GM19452 (cell line): Measurements from ENCODE around the gene BORCS8.

Experiments used
- ATAC-seq: cut with Tn5 transposase; IDR thresholded peaks from one replicate; pipeline ENCODE4 v1.9.1; 2021; ENCODE audit not compliant: unreplicated experiment

Gene BORCS8

DNA sequence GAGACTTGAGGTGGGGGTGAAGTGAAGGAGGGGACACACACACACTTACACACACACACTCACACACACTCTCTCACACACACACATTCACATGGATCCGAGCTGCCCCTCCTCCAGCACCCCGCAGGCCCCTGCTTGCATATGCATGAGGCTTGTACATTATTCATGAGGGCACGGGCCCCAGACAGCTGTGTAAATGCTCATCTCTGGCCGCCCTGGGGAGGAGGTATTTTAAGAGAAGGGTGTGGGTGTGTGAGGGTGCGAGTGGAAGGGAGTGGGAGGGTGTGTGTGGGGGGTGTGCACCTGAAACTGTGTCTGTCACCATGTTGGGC, 22.2 kb upstream of the BORCS8 start:
- no peak for ATAC-seq

DNA sequence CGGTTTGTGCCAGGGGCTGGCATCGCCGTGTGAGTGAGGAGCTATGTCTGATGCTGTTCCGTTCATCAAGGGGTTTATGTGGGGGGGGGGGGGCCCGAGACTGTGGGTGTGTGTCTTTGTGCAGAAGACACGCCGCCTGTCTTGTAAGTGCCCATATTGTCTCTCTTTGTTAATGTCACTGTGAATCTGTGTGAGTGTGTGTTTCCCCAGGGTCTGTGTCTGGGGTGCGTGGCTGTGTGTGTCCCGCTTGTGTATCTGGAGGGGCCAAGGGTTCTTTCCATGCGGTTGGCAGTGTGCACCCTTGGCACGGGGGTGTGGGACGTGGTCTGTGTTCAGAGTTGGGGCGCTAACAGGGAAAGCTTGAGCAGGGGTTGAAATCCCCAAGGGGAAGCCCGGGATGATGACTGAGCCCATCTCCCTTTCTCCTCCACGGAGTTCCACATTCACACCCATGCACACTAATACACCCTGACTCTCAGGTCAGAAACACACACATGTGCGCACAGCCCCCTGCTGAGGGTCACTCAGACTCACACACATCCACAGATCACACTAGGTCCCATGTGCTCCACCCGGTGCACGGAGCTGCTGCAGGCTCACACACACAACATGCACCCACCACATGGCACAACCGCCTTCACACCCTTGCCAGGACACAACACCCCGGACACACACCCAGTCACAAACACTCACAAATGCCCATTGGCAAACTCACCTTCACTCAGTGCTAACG, 21.6 kb upstream of the BORCS8 start:
- no peak for ATAC-seq

DNA sequence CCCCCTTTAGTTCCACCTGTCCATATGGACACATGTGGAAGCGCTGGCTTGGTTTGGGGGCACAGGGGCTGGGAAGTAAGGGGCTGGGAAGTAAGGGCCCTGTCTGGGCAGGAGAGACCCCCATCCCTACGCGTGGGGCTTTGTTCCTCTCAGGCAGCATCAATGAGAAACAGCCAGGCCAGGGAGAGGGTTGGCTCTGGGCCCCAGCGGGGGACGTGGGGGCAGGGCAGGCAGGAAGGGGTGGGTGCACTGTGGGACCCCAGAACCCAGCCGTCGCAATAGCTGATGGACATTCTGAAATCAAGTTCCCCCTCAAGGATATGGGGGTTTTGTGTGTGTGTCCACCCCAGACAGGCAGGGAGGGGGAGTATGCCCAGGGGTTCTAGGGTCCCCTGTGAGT, 21.0 kb upstream of the BORCS8 start:
- no peak for ATAC-seq

DNA sequence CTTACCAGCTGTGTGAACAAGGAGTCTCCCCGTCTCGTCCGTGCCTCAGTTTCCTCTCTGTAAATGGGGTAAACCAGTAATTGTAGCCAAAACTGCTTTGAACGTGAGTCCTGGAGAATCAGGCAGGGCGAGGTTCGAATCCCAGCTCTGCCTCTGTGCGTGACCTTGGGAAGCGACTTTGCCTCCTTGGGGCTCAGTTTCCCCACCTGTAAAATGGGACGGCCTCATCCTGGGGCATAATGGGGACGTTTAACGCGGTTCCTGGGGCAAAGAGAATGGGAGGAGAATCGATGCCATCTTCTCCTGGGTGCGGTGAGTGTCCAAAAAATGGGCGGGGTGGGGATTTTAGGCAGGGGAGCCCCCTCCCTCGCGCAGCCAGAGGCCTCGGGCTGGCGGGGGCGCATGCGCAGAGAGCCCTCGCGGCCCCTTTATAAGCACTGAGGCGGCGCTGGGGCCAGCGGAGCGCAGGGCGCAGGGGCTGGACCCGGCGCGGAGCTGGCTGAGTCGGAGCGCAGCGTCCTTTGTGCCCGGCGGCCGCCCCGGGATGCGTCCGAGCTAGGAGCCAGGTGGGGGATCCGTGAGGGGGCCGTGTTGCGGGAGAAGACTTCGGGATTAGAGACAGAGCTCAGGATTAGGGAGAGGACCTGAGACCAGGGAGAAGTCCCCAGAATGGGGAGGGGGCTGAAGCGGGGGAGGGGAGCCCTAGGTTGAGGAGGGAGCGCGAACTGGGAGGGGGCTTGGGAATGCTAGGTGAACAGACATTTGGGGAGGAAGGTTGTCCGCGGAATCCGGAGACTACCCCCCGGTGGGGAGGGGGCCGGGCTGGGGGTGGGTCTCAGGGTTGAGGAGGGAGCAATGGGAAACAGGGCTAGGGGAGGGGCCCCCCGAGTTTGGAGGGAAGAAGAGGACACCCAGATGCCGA, 19.8 kb upstream of the BORCS8 start, which contains the start of gene NCAN:
Gene NCAN, plus strand, starts transcription at position 460 of the 922 bp plus-strand sequence. CDS start 4,996 bp downstream, outside the sequence.
- ATAC-seq, result no peak

DNA sequence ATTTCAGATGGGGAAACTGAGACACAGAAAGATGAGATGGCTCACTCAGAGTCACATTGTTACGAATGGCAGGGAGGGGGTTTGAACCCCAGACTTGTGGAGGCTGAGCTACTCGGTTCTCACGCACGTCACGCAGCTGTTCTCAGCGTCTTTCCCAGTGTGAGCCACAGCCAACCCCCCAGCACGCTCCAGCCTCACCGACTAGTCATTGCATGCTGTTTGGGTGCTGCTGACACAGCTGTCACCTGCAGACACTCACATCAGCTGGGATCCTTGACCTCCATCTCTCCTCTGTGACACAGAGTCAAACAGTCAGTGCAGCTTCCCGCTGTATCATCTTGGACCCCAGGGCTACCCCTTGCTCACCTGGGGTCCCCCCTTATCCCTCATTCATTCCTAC, 17.4 kb upstream of the BORCS8 start:
- no peak for ATAC-seq

DNA sequence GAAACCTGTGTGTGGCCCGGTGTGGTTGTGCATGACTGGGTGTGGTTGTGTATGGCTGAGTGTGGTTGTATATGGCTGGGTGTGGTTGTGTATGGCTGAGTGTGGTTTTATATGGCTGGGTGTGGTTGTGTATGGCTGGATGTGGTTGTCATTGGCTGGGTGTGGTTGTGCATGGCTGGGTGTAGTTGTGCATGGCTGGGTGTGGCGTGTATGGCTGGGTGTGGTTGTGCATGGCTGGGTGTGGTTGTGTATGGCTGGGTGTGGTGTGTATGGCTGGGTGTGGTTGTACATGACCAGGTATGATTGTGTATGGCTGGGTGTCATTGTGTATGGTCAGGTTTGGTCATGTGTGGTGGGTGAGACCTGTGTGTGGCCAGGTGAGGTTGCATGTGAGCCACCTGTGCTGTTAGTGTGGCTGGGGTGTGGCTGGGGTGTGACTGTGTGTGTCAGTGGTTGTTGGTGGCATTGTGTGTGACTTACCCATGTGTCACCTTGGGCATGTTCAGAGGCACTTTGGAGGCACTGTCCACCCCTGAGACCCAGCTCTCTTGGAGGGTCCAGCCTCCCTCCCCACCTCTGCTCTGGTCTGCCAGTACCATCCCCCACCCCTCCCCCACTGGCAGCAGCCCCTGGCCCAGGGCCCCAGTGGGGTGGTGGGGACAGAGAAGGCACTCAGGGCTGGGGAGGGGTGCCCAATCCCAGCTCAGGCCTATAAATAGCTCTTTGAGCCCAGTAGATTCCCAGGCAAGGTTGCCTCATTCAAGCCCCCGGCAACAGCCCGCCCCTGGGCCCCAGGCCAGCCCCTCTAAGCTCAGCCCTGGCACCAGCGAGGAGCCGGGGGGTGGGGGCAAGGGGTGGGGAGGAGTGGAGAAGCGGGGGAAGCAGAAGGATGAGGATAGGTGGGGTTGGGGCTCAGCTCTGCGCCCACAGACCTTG, 16.0 kb upstream of the BORCS8 start:
- ATAC-seq, result no peak

DNA sequence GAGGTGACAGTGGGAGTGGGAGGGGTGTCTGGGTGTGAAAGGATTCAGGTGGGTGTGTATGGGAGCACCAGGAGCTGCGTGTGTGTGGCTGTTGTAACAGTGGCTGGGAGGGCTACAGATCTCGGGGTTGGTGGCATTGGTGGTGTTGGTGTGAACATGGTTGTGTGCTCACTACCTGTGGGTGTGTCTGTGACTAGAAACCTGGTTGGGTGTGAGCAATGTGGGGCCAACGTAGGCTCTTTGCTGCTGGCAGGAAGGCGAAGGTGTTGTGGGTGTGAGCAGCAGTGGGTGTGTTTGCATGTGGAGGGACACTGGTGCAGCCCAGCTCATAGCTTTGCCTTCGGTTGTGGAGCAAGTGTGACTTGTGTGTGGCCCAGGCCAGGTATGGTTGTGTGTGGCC, 15.0 kb upstream of the BORCS8 start:
- ATAC-seq, result no peak

DNA sequence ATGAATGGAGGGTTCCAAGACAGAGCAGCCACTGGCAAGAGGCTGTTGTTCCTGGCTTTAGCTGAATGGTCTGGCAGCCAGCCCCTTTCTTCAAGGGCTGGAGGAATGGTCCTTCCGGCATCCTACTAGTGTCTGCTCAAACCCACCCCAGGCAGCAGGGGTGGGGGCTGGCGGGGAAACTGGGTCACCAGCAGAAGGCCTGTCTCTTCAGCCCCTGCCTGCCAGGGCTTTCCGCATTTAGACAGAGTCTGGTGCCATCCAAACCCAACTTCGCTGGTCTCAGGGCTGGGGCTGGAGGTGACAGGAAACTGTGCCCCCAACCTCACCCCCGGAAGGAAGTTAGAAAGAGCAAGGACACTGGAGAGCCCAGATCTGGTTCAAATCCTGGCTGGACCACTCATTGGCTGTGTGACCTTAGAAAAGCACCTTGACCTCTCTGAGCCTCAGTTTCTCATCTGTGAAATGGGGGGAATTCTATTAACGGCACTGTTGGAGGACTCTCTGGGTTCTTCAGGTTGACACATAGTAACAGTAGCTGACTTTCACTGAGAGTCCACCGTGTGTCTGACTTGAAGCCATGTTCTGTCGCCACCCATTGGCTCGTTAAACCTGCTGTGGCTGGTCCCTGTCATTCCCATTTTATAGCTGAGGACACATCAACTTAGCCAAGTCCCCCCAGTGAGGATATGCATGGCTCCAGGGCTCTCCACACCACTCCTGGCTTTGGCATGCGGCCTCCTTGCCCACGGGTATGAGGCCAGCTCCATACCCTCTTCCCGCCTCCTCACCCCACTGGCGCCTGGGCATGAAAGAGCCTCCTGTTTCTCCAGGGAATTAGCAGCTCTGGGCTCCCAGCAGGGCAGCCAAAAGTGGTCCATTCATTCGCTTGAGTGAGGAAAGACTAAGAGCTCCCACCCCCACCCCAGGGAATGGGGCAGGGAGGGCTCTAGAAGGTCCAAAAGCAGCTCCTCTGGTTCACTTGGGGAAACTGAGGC, 13.8 kb upstream of the BORCS8 start:
- no peak for ATAC-seq

DNA sequence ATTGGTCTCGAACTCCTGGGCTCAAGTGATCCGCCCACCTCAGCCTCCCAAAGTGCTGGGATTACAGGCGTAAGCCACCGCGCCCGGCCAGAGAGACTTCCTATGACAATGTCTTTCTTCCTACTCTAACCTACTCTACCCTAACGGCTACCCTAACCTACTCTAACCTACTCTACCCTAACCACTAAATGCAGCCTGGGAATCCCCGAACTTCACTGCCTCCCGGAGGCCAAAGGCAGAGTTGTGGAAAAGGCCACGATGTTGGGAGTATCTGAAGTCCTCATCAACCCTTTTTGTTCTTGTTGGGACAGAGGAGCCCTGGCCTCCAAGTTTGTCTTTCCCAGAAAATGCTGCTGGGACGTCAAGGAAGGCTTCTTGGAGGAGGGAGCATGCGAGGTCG, 12.2 kb upstream of the BORCS8 start:
- ATAC-seq, result no peak

DNA sequence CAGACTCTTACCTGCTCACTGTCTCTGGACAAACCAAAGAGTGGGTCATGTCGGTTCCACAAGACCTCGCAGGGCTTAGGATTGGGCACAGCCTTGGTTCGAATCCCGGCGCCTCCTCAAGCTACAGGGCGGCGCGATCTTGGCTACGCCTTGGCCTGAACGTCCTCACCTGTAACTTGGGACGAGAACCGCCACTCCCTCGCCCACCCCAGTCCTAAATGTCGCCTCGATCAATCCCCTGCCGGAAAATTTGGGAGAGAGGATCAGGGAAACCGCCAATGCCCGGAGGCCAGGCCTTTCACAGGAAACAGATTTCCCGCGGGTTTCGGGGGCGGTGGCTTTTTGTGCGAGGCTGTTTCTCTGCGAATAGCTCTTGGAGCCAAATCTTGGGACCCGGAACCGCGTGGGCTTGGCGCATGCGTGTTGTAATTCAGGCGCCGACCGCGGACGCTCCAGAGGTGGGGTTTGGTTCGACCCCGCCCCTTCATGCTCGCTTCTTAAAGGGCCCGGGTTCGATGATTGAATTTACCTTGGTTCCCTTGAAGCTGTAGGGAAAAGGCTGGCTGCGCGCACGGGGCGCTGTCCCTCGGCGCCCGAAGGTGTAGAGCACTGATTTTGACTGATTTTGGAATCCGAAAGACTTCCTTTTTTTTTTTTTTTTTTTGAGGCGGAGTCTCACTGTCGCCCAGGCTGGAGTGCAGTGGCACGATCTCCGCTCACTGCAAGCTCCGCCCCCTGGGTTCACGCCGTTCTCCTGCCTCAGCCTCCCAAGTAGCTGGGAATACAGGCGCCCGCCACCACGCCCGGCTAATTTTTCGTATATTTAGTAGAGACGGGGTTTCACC, 11.3 kb upstream of the BORCS8 start, which contains the start of gene NR2C2AP:
Gene NR2C2AP, minus strand, starts transcription at position 403 of the 845 bp plus-strand sequence. Its CDS starts 354 bp downstream, at position 49.
- ATAC-seq, result peak; percentile 69

DNA sequence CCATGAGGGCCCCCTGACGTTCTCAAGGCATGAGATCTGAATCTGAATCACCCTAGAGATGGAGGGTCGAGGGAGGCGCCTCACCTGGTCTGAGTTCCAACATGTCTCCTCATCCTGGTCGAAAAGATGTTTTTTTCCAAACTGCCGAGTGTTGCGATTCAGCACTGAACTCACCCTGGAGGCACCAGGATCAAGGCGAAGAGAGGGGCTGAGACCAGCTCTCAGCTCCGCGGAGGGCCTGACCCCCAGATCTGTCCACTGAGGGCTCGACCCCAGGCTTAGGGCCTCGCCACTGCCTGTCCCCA, 10.7 kb upstream of the BORCS8 start:
- ATAC-seq, result no peak

DNA sequence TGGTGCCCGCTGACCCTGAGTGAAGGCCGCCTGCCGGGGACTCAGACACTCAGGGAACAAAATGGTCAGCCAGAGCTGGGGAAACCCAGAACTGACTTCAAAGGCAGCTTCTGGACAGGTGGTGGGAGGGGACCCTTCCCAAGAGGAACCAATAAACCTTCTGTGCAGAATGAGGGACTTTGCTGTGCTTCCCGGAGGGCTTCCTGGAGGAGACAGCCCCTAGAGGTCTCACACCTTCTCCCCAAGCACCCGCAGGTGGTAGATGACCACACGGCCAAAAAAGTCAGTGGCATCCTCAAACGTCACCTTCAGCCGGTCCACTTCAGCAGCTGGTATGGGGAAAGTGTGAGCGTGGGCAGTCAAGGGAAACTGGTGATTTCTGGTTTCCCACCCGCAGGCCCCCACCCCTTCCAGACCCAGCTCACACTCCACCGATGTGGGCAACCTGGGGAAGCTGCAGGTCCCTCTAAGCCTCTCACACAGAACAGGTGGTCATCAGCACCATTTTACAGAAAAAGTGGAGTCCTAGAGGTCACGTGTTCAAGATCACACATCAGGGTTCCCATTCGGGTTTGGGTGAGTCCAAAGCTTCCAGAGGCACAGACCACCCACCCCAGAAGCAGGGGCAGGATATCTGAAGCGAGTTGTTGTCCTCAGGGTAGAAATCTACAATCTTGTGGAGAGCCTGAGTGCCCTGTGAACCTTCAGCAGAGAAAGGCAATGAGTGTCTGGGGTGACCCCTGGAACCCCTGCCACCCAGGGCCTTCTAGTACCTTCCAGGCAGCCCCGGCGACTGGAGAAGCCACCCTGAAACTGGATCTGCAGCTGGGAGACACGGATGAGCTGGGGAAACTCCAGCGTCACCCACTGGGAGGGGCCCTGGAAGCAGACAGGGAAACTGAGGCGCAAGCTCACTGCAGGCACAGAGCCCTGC, 10.0 kb upstream of the BORCS8 start:
- no peak for ATAC-seq

DNA sequence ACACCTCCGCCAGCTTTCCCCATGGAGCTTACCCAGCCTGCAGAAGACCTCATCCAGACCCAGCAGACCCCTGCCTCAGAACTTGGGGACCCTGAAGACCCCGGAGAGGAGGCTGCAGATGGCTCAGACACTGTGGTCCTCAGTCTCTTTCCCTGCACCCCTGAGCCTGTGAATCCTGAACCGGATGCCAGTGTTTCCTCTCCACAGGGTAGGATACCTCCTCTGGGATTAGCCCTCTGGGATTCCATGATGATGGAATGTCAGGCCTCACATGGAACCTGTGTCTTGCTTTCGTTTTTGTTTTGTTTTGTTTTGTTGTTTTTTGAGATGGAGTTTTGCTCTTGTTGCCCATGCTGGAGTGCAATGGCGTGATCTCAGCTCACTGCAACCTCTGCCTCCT, 2.0 kb upstream of the BORCS8 start:
- no peak for ATAC-seq

DNA sequence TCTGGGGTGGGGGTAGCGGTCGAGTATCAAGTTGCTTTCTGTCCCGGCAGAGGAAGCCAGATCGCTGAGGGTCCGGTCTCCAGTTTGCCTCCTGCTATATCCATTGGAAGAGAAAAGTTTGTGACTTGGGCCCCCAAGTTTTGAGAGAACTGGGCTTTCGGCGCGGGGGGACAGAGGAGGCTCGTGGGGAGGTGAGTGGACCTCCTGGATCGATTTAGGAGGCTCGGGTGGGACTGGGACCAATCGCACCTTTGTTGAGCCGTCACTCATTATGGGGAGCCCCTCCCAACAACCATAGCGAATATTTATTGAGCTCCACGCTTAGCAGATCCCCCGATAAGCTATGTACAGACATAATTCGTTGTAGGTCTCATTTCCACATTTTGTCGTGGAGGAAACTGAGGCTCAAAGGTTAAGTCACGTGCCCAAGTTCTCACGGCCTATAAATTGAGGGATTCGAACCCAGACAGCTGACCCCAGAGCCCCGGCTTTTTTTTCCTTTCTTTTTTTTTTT, 1.0 kb upstream of the BORCS8 start:
- ATAC-seq, result no peak

DNA sequence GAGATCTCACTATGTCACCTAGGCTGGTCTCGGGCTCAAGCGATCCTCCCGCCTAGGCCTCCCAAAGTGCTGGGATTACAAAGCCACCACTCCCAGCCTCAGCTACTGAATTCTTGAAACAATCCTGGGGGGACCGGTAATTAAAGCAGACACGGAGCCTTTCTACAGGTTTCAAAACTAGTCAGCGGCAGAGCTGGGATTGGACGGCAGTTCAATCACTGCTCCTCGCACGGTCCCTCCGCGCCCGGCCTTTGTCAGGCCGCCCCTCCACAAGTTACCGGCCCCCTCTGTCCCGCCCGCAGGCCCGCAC, 229 bp downstream of the BORCS8 start:
- ATAC-seq, result no peak

DNA sequence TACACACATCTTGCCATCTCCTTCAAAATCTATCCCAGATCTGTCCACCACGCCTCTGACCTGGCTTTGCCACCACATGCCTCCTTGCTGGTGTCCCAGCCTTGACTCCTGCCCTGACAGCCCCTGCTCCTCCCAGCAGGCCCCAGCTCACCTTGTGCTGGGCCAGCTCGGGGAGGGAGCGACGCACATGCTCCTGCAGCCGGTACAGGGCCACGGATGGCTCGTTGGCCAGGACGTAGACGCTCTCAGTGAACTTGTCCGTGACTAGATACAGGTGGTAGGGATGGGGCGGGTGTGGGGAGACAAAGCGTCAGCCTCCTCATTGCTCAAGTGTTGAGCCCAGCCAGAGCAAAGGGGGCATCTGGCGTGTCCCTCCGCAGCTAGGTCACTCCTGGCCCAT, 5.2 kb downstream of the BORCS8 start:
- ATAC-seq, result no peak

DNA sequence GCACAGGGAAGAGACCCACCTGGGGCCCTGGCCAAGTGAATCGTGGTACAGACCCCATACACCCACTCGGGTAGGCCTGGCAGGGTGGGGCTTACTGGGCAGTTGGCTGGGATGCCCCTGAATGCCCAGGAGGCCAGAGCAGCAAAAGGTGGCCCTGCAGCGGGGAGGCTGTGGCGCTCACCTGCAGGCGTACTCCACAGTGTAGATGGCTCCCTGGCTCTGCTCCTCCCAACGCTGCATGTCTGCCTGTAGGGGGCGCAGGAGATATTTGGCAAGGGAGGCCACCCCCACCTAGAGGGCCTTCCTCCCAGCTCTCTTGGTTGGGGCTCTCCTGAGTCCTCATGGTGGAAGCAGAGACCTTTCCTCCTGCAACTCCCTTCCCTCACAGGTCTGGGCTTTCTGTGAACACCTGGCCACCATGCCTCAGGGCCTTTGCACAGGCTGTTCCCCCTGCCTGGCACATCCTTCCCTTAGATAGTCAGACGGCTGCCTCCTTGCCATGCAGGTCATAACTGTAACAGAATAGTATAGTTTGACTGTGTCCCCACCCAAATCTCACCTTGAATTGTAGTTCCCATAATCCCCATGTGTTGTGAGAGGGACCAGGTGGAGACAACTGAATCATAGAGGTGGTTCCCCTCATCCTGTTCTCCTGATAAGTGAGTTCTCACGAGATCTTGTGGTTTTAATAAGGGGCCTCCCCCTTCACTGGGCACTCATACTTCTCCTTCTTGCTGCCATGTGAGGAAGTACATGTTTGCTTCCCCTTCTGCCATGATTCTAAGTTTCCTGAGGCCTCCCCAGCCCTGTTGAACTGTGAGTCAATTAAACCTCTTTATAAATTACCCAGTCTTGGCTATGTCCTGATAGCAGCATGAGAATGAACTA, 5.9 kb downstream of the BORCS8 start:
- ATAC-seq, result no peak
